GM19035 (cell line): ENCODE measurements around the gene ADRM1.

Source experiments
- ATAC-seq: cut with Tn5 transposase; IDR thresholded peaks from one replicate; pipeline ENCODE4 v1.9.1; 2021; ENCODE audit not compliant: unreplicated experiment

The ADRM1 gene

GRCh38 chr20:62302341-62303061 lies at the start of gene ADRM1:
TSS of gene ADRM1 (plus strand) at chr20:62302997. CDS start at chr20:62303569, 572 bp downstream.
- peak; percentile 83 for ATAC-seq

GRCh38 chr20:62253398-62253797 lies 49.4 kb upstream of the ADRM1 start:
- ATAC-seq = no peak

- no peak for ATAC-seq
Measured at GRCh38 chr20:62254021-62254724, 48.6 kb upstream of the ADRM1 start.

GRCh38 chr20:62255976-62256375 lies 46.8 kb upstream of the ADRM1 start:
- ATAC-seq = no peak

GRCh38 chr20:62258499-62259293 lies 44.1 kb upstream of the ADRM1 start:
- no peak for ATAC-seq

- no peak for ATAC-seq
Measured at GRCh38 chr20:62259294-62259565, 43.6 kb upstream of the ADRM1 start.

- no peak for ATAC-seq
Measured at GRCh38 chr20:62262064-62262463, 40.7 kb upstream of the ADRM1 start.

GRCh38 chr20:62263396-62263795 lies 39.4 kb upstream of the ADRM1 start:
- no peak for ATAC-seq

- ATAC-seq = no peak
Measured at GRCh38 chr20:62265365-62265764, 37.4 kb upstream of the ADRM1 start.

GRCh38 chr20:62266340-62266739 lies 36.5 kb upstream of the ADRM1 start:
- ATAC-seq = no peak

GRCh38 chr20:62266851-62267250 lies 35.9 kb upstream of the ADRM1 start:
- no peak for ATAC-seq

- ATAC-seq = no peak
Measured at GRCh38 chr20:62267543-62267942, 35.3 kb upstream of the ADRM1 start.

GRCh38 chr20:62268228-62268900 lies 34.4 kb upstream of the ADRM1 start:
- ATAC-seq = no peak

GRCh38 chr20:62269378-62269777 lies 33.4 kb upstream of the ADRM1 start:
- no peak for ATAC-seq

GRCh38 chr20:62269871-62270270 lies 32.9 kb upstream of the ADRM1 start:
- ATAC-seq = no peak

GRCh38 chr20:62272200-62272599 lies 30.6 kb upstream of the ADRM1 start:
- ATAC-seq = no peak

- no peak for ATAC-seq
Measured at GRCh38 chr20:62273416-62273815, 29.4 kb upstream of the ADRM1 start.

GRCh38 chr20:62274332-62274950 lies 28.4 kb upstream of the ADRM1 start:
- no peak for ATAC-seq

- no peak for ATAC-seq
Measured at GRCh38 chr20:62275219-62275618, 27.6 kb upstream of the ADRM1 start.

- ATAC-seq = no peak
Measured at GRCh38 chr20:62276439-62276838, 26.4 kb upstream of the ADRM1 start.

- no peak for ATAC-seq
Measured at GRCh38 chr20:62277253-62277652, 25.5 kb upstream of the ADRM1 start.
